Activated CD8-positive, alpha-beta memory T cell treated with anti-CD3 and anti-CD28 coated beads, Interleukin-2, amount 50 U/mL, for 1 hour (primary cell): ENCODE results near the gene BEST2.
"Not testable (repeated sequence)": the region's sequence is repeated elsewhere in the genome, so short reads cannot be mapped to it uniquely, and the experiment has no call there.

Experiments used
- DNase-seq: peaks from one replicate; pipeline ENCODE4 v3.0.0-alpha.2; 2020; ENCODE audit errors: extremely low read depth

The BEST2 gene

DNA sequence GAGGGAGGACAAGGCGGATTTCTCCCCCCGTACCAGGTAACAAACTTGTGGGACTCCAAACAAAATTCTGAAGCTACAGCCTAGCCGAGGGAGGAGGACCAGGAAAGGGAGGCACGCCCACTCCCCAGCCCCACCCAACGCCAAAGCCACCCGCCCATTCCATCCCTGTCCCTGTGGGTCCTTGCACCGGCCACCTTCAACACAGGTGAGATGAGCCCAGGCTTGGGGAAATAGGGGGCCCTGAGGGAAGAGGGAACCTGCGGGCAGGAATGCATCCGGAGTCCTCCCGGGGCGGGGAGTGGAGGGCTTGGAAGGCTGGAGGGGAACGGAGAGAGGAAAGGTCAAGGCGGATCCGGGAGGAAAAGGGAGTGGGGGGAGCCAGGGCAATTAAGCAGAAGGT is at the start of gene BEST2:
Gene BEST2, plus strand, starts transcription at position 157 of the 400 bp plus-strand sequence. CDS start 802 bp downstream, outside the sequence.
- DNase-seq = no peak

DNA sequence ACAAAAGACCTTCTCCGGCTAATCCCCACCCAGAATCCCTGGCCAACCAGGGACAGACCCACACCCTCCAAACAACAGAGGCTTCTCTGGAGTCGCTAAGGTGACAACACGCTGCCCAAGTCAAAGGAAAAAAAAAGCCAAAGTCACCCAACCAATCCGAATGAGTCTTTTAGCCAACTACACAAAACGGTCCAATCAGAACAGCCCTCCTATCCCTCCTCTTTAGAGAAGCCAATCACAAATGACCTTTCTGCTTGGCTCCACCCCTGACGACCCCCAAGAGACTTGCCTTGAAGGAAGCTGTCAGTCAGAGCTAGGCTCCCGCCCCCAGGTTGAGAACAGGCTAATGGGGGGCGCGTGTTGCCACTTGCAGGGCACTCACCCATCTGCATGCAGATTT is 48.5 kb upstream of the BEST2 start:
- no peak for DNase-seq

DNA sequence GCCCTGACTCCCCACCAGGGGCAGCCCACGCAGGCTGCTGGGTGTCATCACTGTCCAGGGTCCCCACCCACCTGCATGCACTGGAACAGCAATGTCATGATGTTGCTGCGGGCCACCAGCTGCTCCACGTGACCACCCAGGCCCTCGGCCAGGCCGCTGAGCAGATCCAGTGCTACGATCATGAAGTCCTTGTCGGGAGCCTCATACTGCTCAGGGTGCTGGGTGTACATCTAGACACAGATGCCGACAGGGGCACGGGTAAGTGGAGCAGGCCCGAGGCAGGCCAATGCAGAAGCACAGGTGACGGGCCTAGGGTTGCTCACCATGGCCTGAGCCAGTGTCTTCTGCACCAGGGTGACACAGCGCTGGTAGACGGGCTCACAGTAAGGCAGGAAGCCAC is 46.4 kb upstream of the BEST2 start:
- no peak for DNase-seq

DNA sequence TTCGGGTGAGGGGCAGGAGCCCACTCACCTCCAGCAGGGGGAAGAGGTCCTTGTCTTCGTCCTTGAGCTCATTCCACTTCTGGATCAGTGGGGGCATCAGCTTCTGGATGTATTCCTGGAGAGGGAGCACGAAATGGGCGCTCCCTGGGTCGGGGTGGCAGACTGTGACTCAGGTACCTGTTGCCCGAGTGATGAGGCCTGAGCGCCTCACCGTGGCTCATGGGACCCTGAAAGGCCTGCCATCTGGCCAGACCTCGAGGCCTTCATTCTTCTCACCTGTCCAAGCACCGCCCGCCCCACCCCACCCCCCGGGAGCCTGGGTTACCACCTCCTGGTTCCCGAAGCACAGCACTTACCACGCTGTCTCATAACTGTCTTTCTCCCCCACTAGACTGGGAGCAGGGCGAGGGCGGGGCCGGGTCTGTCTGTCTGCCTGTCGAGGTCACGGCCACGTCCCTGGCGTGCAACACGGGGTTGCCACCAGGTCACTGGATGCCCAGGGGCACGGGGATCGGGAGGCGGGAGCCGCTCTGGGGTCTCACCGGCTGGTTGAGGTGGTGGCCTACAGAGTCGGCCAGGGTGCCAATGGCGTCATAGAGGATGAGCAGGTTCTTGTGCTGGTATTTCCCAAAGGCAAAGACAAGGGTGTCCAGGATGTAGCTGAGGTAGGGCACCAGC is 45.8 kb upstream of the BEST2 start:
- no peak for DNase-seq

DNA sequence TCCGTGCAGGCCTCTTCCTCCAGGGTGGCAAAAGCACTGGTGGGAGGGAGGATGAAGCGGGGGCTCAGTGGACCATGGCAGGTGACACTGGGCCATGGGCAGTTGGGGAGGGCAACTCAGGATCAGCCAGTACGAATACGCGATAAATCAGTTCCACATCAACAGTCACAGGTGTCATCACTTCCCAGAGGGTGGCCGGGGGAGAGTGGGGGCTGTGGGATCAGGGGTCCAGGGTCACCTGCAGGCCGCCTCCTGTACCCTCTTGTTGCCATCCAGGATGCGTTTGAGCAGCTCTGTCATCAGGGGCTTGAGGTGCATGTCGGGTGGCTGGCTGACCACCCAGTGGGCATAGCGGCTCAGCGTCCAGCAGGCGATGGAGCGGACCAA is 45.3 kb upstream of the BEST2 start:
- DNase-seq = no peak

DNA sequence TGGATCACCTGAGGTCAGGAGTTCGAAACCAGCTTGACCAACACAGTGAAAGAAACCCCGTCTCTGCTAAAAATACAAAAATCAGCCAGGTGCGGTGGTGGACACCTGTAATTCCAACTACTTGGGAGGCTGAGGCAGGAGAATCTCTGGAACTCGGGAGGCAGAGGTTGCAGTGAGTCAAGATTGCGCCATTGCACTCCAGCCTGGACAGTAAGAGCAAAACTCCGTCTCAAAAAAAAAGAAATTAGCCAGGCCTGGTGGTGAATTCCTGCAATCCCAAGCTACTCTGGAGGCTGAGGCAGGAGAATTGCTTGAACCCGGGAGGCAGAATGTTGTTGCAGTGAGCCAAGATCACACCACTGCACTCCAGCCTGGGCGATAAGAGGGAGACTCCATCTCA is 43.0 kb upstream of the BEST2 start:
- no peak for DNase-seq

DNA sequence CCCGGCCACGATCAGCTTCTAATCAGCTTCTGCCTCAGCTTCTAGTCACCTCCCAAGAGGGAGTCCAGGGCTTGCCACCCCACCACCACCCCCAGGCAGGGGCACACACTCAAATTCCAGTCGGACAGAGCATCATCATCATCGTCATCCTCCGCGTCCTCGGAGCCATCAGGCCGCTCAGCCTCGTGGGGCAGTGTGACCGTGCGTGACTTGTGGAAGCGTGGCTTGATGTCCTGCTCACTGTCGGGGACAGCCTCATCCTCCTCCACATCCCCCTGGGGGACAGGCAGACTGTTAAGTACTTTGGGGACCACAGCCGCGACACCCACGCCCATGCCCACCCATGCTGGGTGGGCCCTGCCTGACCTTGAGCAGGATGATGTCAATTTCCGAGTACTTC is 40.4 kb upstream of the BEST2 start:
- no peak for DNase-seq

DNA sequence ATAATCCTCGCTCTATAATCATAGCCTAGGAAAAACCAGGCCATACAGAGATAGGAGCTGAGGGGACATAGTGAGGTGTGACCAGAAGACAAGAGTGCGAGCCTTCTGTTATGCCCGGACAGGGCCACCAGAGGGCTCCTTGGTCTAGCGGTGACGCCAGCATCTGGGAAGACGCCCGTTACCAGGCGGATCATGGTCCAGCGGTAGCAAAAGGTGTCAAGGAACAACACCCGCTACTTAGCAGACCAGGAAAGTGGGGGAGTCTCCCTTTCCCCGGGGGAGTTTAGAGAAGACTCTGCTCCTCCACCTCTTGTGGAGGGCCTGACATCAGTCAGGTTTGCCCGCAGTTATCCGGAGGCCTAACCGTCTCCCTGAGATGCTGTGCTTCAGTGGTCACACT is 39.5 kb upstream of the BEST2 start:
- DNase-seq = not testable (repeated sequence)

DNA sequence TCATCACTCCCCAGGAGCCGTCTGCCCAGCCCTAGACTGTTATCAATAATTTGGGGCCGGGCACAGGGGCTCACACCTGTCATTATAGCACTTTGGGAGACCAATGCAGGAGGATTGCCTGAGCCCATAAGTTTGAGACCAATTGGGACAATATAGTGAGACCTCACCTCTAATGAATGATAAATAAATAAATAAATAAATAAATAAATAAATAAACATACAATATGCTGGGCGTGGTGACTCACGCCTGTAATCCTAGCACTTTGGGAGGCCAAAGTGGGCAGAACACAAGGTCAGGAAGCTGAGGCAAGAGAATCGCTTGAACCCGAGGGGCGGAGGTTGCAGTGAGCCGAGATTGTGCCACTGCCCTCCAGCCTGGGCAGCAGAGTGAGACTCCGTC is 38.3 kb upstream of the BEST2 start:
- DNase-seq = not testable (repeated sequence)

DNA sequence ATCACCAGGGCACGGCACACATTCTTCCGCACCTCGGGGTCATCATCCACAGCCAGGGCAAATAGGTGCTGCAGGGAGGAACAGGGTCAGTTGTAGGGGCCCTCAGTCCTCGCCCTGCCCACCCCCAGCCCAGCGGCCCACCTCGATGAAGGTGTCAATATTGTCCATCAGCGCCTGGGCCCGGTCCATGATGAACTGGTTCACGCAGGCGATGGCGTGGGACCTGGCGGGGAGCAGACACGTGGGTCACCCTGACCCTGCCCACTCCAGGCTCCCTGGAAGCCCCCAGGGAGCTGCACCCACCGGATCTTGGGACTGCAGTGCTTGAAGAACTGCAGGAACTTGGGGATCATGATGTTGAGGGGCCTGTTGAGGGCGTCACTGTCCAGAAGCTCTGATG is 36.5 kb upstream of the BEST2 start:
- DNase-seq = no peak

DNA sequence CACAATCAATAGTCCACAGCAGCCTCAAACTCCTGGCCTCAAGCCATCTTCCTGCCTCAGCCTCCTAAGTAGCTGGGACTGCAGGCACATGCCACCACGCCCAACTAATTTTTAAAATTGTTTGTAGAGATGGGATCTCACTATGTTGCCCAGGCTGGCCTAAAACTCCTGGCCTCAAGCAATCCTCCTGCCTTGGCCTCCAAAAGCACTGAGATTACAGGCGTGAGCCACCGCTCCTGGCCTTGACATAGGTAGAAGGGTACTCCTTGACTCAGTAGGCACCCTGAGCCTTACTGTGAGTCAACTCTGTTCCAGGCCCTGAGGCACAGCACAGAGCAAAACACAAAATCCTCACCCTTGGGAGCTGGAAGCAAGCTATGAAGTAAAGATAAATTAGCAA is 35.7 kb upstream of the BEST2 start:
- no peak for DNase-seq

DNA sequence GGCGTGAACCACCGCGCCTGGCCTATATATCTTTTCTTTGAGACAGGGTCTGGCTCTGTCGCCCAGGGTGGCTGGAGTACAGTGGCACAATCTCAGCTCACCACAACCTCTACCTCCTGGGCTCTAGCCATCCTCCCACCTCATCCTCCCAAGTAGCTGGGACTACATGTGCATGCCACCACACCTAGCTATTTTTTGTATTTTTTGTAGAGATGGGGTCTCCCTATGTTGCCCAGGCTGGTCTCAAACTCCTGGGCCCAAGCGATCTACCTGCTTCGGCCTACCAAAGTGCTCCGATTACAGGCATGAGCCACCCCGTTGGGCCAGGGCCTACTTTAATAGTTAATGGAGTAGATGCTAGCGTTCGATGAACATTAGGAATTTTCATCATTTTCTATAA is 31.3 kb upstream of the BEST2 start:
- DNase-seq = no peak

DNA sequence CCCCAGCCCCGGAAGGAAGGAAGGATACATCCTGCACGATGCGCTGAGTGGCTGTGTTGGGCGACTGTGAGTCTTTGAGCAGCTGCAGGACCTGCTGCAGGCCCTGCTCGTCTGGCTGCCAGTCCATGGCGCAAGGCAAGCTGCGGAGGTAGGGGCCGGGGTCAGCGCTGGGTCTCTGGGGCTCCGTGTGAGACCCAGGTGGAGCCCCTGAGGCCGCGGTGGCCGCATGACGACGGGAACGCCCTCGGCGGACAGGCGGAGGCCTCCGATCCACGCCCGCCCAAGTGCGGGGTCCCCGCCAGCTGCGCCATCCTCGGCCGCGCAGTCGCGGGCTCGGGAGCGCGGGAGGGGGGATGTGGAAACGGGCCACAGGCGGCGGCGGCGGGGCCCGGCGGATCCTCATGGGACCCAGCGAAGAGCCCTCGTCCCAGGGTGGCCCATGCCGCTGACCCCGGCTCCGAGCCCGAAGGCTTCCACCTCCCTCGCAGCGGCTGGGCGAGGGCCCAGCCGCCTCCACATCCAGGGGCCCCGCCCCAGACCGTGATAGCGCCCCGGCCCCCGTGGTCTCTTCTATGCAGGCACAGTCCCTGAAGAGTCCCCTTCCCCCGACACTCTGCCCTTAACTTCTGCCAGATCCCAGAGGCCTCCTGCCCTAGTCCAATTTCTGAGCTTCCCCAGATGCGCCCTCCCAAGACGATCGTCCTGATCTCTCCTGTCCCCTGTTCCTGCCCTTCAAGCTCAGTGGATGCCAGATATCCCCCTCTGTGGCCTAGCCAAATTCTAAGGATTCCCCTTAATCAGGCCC is 30.5 kb upstream of the BEST2 start:
- no peak for DNase-seq

DNA sequence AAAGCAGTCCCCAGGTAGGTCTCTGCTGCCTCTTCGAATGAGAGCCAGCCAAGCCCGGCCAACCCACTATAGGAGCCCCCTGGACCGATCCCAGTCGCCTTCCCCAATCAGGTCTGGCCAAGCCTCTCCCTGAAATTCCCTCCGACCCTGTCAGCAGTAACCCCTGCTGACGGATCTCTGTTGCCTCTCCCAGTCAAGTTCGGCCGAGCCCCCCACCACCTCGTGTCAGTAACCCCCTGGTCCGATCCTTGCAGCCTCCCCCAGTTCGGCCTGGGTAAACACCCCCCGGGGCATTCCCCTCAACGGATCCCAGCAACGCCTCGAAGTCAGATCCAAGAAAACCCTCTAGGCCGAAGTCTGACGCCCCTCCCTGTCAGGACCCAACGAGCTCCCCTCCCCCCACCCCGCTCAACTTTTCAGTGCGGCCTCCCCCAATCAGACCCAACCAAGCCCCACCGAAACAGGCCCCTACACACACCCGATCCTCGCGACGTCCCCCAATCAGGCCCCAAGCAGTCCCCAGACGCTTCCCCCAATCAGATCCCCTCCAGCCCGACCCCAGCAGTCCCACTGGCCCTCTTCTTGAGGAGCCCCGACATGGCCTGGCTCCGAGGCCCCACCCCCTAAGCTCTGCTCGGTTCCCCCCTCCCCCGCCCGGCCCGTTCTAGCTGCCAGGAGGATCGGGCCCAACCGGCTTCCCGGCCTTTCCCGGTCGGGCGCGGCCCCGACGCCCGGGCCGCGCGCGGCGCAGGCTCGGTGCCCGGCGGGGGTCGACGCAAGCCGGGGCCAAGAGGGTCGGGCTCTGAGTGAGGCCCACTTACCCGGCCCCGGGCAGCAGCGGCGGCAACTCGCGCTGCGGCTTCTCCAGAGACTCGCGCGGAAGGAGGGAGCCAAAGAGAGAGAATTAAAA is 29.7 kb upstream of the BEST2 start:
- DNase-seq = no peak

DNA sequence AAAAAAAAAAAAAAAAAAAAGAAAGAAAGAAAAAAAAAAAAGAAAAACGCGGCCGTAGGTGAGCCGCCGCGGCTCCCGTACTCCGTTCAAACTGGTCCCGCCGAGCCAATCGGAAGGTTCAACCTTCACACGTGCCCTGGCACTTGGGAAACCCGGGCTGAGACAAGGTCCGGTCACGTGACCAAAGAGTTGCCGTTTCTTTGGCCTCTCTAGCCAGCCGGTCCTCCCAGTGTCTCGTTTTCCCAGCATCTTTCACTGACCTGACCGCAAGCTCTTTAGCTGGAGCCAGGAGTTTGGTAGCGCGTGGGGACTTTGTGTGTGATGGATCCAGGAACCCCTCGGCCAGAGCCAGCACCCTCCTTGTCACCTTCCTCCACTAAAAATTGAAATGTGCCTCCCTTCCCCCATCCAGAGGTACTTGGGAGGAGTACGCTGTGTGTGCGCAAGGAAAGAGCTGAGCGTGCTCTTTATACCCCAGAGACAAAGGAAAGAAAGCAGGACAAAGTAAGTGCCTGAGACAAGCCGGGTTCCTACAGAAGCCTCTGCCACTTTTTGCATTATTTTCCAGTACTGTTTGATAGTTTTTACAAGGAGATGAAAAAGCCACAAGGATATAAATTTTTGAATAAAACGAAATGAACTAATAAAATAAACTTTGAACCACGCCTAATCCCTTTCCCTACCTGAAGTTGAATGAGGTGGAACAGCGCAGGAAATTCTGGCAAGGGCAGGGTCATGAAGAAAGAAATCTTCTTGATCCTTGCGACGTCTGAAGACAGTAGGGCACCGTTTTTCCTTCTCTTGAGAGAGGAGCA is 28.8 kb upstream of the BEST2 start:
- peak; percentile 89 for DNase-seq

DNA sequence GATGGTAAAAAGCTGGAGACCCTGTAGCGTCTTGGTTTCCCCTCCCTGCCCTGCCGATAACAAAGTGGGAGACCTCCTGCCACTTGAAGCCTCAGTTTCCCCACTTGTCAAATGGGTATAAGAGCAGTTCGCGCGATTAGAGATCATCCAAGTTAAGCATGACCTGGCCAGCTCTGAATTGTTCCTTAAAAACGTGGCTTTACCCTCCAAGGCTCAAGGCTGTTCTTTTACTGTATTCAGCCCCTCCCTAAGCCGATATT is 28.3 kb upstream of the BEST2 start:
- no peak for DNase-seq

DNA sequence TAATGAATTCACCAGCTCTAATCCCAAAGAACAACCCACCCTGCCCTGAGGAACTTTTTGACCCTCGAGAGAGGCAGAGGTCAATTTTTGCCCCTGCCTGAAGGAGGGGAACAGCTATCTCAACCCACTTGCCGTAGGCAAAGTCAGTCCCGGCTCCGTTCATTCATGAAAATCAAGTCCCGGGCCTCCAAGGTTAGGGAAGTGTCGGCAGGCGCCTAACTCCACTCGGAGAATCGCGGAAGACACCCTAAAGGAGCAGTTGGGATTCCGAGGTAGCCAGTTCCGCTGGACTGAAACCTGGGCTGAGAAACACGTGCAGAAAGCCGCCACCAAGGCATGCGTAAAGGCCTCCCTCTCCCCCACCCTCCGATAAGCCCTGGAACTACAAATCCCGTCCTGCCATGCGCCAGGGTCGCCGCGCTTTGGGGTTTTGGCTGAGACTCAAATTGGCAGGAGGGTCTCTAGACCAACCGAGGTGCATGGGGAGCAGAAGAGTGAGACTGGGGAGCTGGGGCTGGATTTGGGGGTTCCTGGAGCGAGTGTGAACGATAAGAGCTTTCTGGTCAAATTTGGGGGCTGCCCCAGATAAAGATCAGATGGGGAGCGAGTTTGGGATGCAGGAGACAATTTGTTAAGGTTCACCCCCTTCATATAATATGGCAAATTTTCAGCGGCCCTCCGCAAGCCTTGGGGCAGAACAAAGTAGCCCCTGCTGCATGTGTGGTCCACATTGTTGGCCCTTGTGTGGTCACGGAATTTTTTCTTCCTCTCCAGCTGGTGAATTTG is 27.8 kb upstream of the BEST2 start, which contains the start of gene TNPO2:
Gene TNPO2, minus strand, starts transcription at position 292 of the 786 bp plus-strand sequence. CDS start 2,955 bp downstream, outside the sequence.
- DNase-seq = no peak

DNA sequence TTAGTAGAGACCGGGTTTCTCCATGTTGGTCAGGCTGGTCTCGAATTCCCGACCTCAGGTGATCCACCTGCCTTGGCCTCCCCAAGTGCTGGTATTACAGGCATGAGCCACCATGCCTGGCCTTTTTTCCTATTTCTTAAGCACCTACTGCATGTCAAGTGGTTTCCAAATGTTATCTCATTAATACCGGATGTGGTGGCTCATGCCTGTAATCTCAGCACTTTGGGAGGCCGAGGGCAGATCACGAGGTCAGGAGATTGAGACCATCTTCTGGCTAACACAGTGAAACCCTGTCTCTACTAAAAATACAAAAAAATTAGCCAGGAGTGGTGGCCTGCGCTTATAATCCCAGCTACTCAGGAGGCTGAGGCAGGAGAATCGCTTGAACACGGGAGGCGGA is 26.0 kb upstream of the BEST2 start:
- DNase-seq = not testable (repeated sequence)

DNA sequence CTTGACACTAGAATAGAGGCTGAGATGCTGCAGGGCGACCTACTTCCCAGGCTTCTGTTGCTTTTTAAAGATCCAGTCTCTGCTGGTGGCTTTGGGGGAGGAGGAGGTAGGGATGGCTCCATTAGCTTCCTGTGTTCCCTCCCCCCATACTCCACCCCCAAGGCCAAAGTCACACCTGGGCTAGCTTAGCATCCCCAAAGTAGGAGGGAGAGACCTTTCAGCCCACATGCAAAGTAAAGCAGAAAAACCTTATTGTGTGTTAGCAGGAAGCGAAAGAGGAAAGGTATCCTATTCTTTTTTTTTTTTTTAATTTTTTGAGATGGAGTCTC is 24.6 kb upstream of the BEST2 start:
- no peak for DNase-seq

DNA sequence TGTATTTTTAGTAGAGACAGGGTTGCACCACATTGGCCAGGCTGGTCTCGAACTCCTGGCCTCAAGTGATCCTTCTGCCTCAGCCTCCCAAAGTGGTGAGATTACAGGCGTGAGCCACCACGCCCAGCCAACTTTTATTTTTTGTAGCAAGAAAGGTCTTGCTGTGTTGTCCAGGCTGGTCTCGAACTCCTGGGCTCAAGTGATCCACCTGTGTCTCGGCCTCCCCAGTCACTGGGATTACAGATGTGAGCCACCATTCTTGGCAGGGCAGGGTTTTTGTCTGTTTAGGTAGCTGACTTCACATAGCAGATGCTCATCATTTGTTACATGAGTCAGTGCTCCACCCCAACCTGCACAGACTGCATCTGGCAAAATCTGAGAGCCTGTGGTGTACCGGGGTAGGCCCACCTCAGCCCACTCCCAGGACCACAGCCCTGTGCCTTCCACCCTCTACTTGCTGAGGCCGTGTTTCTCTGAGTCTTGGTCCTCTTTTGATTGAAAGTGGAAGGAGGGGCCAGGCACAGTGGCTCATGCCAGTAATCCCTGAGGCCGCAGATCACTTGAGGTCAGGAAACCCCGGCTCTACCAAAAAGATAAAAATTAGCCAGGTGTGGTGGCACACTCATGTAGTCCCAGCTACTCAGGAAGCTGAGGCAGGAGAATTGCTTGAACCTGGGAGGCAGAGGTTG is 23.7 kb upstream of the BEST2 start:
- DNase-seq = no peak
